HG03175 (cell line): Measurements from ENCODE around the gene UGT1A9.
"Not testable (repeated sequence)": the region's sequence is repeated elsewhere in the genome, so short reads cannot be mapped to it uniquely, and the experiment has no call there.

ENCODE experiments used
- ATAC-seq: cut with Tn5 transposase; IDR thresholded peaks from one replicate; pipeline ENCODE4 v1.9.1; 2021; ENCODE audit warnings: mild to moderate bottlenecking, moderate library complexity; ENCODE audit not compliant: unreplicated experiment

UGT1A9 gene

DNA sequence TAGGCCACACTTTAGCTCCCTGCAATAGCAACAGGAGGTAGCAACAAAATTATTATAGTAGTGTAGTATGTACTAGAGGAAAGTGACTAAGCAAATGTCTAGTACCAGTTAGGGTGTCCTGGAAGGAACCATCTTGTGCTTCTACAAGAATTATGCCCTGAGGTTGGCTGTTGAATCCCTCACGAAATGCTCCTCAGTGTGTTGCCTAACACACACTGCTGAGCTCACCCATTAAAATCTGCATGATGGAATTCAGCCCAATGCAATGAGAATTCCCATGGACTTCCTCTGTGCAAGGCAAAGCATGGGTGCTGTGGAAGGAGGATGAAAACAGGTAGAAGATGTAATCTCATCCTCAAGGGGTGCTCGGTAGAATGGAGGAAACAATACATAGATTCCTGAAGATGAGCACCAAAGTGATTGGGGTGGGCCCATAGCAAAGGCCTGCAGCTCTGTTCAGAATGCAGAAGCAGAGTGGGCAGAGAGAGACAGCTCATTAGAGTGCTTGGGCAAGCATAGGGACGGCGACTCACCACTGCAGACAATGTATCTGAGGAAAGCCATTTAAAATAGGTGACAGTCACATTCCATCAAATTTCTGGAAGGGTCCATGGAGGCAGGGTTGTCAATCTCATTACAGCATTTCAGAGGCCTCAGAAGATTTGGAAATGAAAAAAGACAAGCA, 8.8 kb downstream of the UGT1A9 start:
- ATAC-seq, result no peak

- ATAC-seq, result no peak
Observed at GRCh38 chr2:233681521-233682099, 9.9 kb downstream of the UGT1A9 start, which contains the start of gene UGT1A7. TSS of gene UGT1A7 (plus strand) at chr2:233681901. CDS start at chr2:233681938, 37 bp downstream.

DNA sequence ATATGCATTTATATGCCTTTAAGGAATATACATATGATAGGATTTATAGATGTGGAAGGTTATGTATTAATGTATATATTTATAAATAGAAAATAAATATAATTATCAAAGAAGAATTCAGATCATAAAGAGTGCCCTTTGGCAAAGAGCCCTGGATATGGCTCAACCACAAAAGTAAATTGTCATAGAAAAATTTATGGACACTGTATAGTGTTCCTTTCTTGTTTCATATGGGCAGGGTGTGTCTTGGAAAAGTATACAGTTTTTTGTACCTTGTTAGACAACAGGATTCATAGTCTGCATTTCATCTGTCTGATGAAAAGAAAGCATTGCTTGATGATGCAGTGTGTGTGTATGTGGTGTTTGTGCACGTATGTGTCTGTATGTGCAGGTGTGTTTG, 12.9 kb downstream of the UGT1A9 start:
- no peak for ATAC-seq

DNA sequence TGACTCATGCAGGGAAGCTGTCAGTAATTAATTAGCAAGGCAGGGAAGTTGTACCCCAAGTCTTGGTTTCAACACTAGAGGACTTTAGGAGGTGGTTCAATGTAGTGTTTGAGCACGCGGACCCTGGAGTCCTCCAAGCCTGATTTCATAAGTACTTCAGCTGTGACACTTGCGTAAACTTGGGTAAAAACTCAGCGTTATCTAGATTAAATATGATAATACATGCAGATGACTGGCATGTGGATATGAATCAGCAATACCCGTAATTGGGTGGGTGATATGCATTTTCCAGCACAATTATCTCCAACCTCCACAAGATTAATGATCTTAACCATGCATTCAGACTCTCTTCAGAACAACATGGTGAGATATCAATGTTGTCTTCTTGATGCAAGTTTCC, 15.2 kb downstream of the UGT1A9 start:
- ATAC-seq, result no peak

- ATAC-seq, result no peak
Observed at GRCh38 chr2:233688341-233688740, 16.6 kb downstream of the UGT1A9 start.

GRCh38 chr2:233689031-233689430, 17.3 kb downstream of the UGT1A9 start:
- ATAC-seq, result no peak

DNA sequence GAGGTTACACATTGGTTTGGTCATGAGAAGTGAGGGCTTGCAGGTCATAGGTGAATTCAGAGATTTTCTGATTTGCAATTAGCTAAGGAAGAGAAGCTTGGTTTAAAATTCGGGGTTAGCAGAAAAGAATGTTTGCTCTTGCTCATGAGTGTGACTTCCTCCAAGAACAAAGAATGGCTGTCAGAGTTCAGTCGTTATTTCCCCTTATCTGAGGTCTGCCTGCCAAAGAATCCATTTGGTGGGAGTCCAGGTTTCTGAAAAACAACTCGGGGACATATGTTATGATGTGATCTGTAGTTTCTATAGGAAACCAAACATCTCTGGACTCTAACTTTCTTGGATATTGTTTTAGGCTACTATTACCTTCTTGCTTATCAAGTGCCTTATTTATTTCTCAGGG, 17.8 kb downstream of the UGT1A9 start:
- no peak for ATAC-seq

DNA sequence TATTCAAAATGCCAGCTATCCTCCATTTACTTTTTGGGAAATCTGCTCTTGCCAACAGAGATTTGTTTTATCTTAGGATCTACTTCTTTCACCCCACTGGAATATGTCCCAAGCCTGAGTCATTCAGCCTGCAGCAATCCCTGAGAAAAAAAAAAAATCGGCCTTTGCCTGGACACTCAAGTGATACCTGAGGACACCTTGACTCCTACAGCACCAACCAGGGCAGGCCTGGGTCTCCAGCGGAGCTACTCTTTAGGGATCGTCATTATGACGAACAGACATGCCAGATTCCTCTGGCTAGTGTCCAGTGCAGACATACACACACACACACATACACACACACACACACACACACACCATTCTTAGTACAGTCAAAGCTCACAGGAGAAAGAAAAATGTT, 18.7 kb downstream of the UGT1A9 start:
- no peak for ATAC-seq

DNA sequence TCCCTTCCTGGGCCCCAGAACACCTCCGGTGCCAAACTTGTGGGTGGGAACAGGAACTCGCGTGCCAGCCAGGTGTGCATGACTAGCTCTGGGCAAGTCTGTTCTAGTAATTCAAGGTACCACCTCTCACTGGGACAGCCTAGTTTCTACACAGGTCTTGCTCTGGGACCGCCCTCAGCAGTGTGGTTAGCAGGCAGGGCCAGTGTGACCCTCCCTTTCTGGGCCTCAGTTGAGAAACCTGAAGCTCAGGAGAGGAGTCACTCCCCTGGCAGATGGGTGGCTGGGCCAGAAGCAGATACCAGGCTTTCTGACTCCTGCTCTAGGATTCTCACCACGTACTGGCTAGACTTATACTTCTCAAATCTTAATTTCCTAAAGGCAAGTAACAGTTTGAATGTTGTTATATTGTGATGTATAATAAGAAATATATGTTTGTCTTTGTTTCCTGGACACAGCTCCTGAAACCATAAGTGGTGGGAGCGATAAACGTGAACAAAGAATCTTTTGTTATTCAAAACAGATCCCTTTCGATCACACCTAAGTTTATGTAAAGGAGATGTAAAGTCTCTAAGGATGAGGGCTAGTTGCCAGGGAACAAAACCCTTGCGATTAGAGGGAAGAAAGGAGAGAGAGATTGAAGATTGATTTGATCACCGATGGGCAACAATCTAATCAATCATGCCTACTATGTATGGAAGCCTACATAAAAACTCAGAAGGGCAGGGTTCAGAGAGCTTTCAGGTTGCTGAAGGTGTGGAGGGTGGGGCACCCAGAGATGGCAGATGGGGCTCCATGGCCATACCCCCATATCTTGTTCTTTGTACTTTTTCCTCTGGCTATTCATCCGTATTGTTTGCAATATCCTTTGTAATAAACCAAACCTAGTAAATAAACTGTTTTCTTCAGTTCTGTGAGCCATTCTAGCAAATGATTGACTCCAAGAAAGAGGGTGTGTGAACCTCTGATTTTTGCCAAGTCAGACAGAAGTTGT, 20.0 kb downstream of the UGT1A9 start:
- no peak for ATAC-seq

DNA sequence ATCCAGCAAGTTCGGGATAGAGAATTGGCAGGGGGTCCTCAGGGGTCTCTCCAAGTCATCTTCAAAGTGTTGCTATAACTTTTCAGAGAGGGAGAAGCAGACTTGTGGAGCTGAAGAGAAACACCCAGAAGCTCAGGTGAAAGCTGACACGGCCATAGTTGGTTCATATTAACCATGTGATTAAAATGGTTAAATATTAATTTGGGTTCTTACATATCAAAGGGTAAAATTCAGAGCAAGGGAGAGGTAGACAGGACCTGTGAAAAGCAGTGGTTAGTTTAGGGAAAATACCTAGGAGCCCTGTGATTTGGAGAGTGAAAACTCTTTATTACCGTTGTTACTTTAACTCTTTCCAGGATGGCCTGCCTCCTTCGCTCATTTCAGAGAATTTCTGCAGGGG, 20.9 kb downstream of the UGT1A9 start, which contains the start of gene UGT1A6:
Gene UGT1A6 (plus strand): TSS at position 243 of the 400 bp plus-strand sequence. CDS start 115 bp downstream, at position 358.
- no peak for ATAC-seq

- no peak for ATAC-seq
Observed at GRCh38 chr2:233693963-233694362, 22.3 kb downstream of the UGT1A9 start.

GRCh38 chr2:233698740-233699139, 27.0 kb downstream of the UGT1A9 start:
- ATAC-seq, result no peak

GRCh38 chr2:233699424-233700027, 27.8 kb downstream of the UGT1A9 start:
- no peak for ATAC-seq

DNA sequence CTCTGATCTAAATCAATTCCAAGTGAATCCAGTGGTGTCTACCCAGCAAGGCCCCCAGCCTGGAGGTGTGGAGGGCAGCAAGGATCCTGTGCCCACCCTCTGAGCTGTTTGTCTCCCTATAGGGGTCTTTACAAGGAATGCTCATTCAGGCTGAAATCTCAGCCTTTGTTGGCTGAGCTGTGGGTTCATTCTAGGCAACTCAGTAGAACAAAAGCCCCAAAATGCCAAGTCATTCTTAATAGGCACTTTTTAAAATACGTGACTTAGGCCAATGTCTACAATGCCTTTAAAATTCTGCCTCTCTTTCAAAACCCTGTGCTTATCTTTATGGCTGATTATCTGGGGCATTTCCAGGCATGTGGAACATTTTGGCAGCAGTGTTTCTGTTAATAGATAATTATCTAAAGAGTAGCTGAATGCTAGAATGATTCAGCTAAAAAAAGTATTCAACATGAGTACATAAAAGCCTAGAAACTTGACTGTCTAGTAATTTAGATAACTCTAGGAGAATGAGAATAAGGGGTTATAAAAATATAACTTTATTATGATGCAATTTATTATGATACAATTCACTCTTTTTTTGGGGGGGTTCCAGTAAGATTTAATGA, 28.4 kb downstream of the UGT1A9 start:
- ATAC-seq, result no peak

DNA sequence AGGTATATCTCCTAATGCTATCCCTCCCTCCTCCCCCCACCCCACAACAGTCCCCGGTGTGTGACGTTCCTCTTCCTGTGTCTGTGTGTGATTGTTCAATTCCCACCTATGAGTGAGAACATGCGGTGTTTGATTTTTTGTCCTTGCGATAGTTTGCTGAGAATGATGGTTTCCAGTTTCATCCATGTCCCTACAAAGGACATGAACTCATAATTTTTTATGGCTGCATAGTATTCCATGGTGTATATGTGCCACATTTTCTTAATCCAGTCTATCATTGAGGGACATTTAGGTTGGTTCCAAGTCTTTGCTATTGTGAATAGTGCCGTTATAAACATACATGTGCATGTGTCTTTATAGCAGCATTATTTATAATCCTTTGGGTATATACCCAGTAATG, 29.1 kb downstream of the UGT1A9 start:
- not testable (repeated sequence) for ATAC-seq

DNA sequence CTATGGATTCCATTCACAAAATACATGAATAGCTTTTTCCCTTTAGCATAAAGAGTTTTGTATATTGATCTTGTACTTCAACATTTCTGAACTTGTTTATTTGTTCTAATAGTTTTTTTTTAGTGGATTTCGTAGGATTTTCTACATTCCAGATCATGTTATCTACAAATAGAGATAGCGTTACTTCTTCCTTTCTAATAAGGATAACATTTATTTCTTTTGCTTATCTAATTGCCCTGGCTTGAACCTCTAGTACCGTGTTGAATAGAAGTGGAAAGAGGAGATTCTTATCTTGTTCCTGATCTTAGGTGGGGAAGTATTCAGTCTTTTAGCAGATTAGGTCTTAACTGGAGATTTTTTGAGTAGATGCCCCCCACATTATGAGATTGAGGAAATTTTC, 30.5 kb downstream of the UGT1A9 start:
- ATAC-seq, result no peak

DNA sequence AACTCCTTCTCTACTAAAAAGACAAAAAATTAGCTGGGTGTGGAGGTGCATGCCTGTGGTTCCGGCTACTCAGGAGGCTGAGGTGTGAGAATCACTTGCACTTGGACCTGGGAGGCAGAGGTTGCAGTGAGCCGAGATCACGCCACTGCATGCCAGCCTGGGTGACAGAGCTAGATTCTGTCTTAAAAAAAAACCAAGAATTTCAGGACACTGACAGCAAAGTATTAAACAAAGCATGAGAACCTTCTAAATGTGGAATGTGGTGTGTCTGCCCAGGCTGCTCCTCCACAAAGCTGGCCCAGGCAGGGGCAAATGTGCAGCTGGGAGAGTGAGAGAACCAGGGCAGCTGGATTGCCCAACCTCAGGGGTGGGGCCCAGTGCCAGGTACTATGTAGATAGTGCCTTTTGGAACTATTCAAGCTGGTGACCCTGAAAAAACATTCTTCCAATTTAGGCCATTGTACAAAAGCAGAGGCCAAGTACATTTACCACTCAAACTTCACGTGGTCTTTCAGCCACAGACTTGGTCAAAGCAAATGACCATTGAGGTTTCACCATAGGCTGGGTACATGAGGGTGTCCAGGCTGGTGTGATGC, 34.3 kb downstream of the UGT1A9 start:
- ATAC-seq, result no peak

DNA sequence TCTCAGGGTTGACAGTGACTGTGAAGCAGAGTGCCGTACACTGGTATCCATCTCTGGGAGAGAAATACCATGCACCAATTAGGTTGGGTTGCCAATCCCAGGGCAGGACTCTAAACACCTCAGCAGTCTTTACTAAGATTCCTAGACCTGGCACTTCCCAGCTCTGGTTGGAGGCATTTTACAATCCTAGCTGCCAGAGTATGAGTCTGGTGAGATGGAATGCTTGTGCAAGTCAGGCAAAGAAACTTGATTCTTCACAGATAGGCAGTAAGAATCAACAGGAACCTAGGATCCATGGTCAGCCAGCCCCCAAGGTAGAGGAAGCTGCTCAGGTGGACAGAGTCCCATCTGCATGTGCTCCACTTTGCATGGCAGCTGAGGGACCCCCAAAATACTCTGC, 35.0 kb downstream of the UGT1A9 start:
- no peak for ATAC-seq

DNA sequence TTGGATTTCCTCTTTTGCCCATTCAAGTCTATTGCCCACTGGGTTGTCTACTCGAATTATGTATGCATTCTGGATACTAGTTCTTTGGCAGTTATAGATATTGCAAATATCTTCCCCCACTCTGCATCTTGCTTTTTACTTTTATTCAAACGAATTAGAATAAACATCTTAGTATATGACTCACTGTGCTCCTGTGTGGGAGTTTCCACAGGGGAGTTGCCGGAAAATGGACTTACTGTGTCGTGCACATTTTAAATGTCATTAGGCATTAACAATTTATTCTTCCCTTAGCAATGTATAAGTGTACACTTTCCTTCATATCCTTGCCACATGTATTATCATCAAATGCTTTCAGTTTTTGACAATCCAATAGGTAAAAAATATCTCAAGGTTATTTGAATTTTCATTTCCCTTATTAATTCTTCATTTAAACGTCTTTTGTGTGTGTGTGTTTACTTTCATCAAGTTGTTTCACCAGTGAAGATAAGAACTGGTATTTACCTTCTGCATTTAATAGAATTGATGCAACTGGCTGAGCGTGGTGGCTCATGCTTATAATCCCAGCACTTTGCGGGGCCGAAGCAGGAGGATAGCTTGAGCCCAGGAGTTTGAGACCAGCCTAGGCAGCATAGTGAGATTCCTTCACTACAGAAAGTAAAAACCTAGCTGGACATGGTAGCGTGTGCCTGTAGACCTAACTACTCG, 36.4 kb downstream of the UGT1A9 start:
- ATAC-seq, result no peak

- ATAC-seq, result no peak
Observed at GRCh38 chr2:233708942-233709341, 37.2 kb downstream of the UGT1A9 start.
